Muscle of back (tissue), 11 donors: ENCODE measurements around the gene ALPK3. TPM values are rescaled to one million over a fixed set of nuclear protein-coding genes. Genes with fewer than 3 reads are reported as not detected.

ENCODE experiments used
- DNase-seq, 3 donors: peaks; one replicate each; pipeline versions ENCODE4 v3.0.0 to v3.0.0-alpha.2; 2013
- polyA plus RNA-seq, 10 donors: library from polyadenylated mRNA; unstranded; fragments of 120-200 nt; gene quantifications; one replicate each; pipeline ENCODE4 v1.2.1, GENCODE V29; 2013; ENCODE audit not compliant: insufficient read length in 10 of 10

ALPK3 gene
- polyA plus RNA-seq, 10 donors: 44.0 to 99.6 (median 79.3) TPM

- DNase-seq: no peak
Observed at GRCh38 chr15:84914351-84914750, 97.2 kb downstream of the ALPK3 start.

- DNase-seq: peak; percentile 63 to 80 (median 67)
Observed at GRCh38 chr15:84914909-84915605, 97.9 kb downstream of the ALPK3 start.

GRCh38 chr15:84915606-84915958 is 98.4 kb downstream of the ALPK3 start:
- peak in 1 of 3 donors; percentile 34 for DNase-seq

- DNase-seq: no peak
Observed at GRCh38 chr15:84917452-84917851, 100.3 kb downstream of the ALPK3 start.

- no peak for DNase-seq
Observed at GRCh38 chr15:84919106-84919667, 102.0 kb downstream of the ALPK3 start.

GRCh38 chr15:84921121-84921520 is 104.0 kb downstream of the ALPK3 start:
- DNase-seq: no peak

GRCh38 chr15:84922530-84922929 is 105.4 kb downstream of the ALPK3 start:
- no peak for DNase-seq

Other genes starting within 250 kb of the ALPK3 start
- gene ZSCAN2, start 216.3 kb upstream of the ALPK3 start, polyA plus RNA-seq: 10 to 100 TPM in 9 of 10 donors, 1 to 10 TPM in 1; 9.4 to 14.3 (median 12.0) TPM
- gene WDR73, start 163.1 kb upstream of the ALPK3 start, polyA plus RNA-seq: 10 to 100 TPM; 12.5 to 26.3 (median 16.1) TPM
- gene NMB, start 159.2 kb upstream of the ALPK3 start, polyA plus RNA-seq: 1 to 10 TPM in 9 of 10 donors, under 1 TPM in 1; 0.93 to 2.4 (median 1.5) TPM
- gene SEC11A, start 101.2 kb upstream of the ALPK3 start, polyA plus RNA-seq: 100 to 1,000 TPM; 275 to 352 (median 300) TPM
- 10 to 100 TPM; 18.3 to 25.0 (median 21.4) TPM for gene ZNF592, start 68.8 kb upstream of the ALPK3 start, polyA plus RNA-seq
- under 1 TPM; 0.17 to 0.58 (median 0.30) TPM for gene SLC28A1, start 67.3 kb downstream of the ALPK3 start, polyA plus RNA-seq
- gene PDE8A, start 164.5 kb downstream of the ALPK3 start, polyA plus RNA-seq: 10 to 100 TPM; 13.5 to 39.8 (median 21.5) TPM